GM10266 (cell line): ENCODE results near the gene MX2.

Experiments used
- DNase-seq: peaks from one replicate; pipeline ENCODE4 v3.0.0; 2012; ENCODE audit errors: extremely low spot score
- TF ChIP-seq, protein P1 (sequence below): IDR thresholded peaks from 2 replicates; pipeline ENCODE4 v1.5.1; 2012; ENCODE audit warnings: mild to moderate bottlenecking, low read depth; ENCODE audit not compliant: control insufficient read depth, insufficient read depth; ENCODE audit errors: missing control alignments

The MX2 gene

DNA sequence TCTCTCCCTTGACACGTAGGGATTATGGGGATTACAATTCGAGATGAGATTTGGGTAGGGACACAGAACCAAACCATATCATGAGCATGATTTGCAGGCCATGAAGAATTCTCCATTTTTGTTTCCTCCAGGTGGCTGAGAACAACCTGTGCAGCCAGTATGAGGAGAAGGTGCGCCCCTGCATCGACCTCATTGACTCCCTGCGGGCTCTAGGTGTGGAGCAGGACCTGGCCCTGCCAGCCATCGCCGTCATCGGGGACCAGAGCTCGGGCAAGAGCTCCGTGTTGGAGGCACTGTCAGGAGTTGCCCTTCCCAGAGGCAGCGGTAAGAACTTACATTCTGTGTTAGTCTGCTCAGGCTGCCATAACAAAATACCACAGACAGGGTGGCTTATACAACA lies 73.9 kb downstream of the MX2 start:
- TF ChIP-seq, protein P1, sequence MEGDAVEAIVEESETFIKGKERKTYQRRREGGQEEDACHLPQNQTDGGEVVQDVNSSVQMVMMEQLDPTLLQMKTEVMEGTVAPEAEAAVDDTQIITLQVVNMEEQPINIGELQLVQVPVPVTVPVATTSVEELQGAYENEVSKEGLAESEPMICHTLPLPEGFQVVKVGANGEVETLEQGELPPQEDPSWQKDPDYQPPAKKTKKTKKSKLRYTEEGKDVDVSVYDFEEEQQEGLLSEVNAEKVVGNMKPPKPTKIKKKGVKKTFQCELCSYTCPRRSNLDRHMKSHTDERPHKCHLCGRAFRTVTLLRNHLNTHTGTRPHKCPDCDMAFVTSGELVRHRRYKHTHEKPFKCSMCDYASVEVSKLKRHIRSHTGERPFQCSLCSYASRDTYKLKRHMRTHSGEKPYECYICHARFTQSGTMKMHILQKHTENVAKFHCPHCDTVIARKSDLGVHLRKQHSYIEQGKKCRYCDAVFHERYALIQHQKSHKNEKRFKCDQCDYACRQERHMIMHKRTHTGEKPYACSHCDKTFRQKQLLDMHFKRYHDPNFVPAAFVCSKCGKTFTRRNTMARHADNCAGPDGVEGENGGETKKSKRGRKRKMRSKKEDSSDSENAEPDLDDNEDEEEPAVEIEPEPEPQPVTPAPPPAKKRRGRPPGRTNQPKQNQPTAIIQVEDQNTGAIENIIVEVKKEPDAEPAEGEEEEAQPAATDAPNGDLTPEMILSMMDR, result no peak
- no peak for DNase-seq

- TF ChIP-seq, protein P1, result no peak
- DNase-seq, result no peak
These were observed 75.9 kb downstream of the MX2 start for GRCh38 chr21:41437729-41438128.

DNA sequence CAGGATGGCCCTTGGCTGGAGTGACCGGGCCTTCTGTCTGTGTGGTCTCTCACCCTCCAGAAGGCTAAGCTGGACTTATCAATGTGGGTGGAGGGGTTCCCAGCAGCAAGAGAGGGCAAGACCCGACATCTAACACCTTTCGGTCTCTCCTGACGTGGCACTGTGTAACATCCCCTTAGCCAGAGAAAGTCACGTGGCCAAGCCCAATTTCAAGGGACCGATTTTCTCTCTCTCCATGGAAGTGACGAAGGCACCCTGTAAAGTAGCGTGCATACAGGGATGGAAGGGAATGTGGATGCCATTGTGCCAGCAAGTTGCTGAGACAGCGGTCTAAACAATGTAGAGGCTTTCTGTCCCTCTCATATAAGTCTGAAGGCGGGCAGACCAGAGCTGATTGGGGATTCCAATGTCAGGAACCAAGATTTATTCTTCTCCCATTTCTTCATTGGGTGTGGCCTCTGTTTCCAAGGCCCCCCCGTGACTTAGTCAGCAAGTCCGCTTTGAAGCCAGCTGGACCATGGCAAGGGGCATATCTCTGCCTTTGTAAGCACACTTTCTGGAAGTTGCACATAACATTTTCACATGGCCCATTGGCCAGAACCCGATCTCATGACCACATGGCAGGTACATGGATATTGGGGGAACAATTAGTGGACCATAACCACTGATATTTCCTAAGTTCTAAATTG lies 76.7 kb downstream of the MX2 start:
- TF ChIP-seq, protein P1, result no peak
- no peak for DNase-seq

DNA sequence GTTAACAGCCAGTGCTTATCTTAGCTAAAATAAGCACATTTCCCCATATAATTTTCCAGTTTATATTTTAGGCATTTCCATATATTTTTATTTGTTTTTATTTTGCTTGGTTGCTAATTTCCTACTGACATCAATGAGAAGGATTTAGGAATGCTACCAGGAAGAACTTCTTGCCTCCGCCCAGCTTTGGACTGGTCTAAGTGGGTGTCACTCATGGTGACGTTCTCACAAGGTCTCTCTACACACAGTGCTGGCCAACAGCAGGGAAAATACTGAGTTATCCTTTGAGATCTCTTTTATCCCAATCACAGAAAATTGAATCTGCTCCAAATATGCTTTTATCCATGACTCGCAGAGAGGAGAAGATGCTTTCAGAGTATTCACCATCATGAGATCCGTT lies 77.4 kb downstream of the MX2 start:
- TF ChIP-seq, protein P1, result no peak
- no peak for DNase-seq

DNA sequence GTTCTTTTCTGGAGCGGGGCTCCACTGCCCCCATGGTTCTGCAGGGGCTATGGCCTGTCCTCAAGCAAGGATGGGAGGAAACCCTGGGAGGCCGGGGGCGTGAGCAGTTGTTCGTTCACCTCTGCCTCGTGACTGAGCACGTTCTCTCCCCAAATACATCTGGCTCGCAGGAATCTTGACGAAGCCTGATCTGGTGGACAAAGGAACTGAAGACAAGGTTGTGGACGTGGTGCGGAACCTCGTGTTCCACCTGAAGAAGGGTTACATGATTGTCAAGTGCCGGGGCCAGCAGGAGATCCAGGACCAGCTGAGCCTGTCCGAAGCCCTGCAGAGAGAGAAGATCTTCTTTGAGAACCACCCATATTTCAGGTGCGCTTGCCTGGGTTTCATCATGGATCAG lies 79.7 kb downstream of the MX2 start:
- no peak for DNase-seq
- TF ChIP-seq, protein P1, result no peak

DNA sequence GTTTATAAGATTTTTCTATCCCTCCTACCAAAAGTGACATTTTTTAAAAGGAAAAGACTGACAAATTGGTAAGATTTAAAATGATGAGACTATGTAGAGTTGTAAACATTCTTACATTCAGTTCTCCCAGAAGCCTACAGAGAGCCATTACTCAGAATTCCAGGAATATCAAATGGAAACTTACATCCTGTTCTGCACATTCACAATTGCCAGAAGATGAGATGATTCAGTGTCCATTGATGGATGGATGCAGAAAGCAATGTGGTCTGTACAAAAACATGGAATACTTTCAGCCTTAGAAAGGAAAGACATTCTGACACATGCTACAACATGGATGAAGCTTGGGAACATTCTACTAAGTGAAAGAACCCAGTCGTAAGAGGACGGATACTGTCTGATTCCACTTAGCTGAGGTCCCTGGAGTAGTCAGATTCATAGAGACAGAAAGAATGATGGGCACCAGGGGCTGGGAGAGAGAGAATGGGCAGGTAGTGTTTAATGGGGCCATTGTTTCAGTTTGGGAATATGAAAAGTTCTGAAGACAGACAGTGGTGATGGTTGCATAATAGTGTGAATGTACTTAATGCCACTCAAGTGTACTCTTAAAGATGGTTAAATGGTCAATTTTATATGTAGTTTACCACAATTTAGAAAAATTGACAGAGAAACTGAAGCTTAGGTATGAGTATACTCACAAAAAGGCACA lies 80.8 kb downstream of the MX2 start:
- TF ChIP-seq, protein P1, result no peak
- DNase-seq, result no peak

GRCh38 chr21:41443562-41443961 lies 81.7 kb downstream of the MX2 start:
- DNase-seq, result no peak
- TF ChIP-seq, protein P1, result no peak
